HepG2 (cell line): ENCODE measurements around the gene MAP3K3. TPM values are rescaled to one million over a fixed set of nuclear protein-coding genes. Genes with fewer than 3 reads are reported as not detected.

ENCODE experiments used
- BCL6 ChIP-seq: IDR thresholded peaks from 2 replicates; pipeline ENCODE4 v1.6.1; 2016; ENCODE audit warnings: missing genetic modification reagents, missing compliant biosample characterization
- DDIT3 ChIP-seq: sonication (generic); formaldehyde crosslinking; IDR thresholded peaks from 2 replicates; pipeline ENCODE4 v1.4.0; 2020; ENCODE audit warnings: mild to moderate bottlenecking, missing genetic modification reagents
- EP300 ChIP-seq, 3 experiments: sonication (generic) in 1 of 3; formaldehyde crosslinking in 1 of 3; IDR thresholded peaks; 2 replicates each; pipeline versions ENCODE4 v1.5.1 to v1.6.1; 2011 to 2020; ENCODE audit warnings: low read depth in 2 of 3, low read length in 2 of 3, borderline replicate concordance in 1 of 3, improper control_type of control experiment in 1 of 3, mild to moderate bottlenecking in 1 of 3, missing genetic modification reagents in 1 of 3, moderate library complexity in 1 of 3
- FOSL1 ChIP-seq: sonication (generic); formaldehyde crosslinking; IDR thresholded peaks from 2 replicates; pipeline ENCODE4 v1.9.0; 2021; ENCODE audit warnings: missing genetic modification reagents, borderline replicate concordance
- FOXO1 ChIP-seq: sonication (generic); formaldehyde crosslinking; IDR thresholded peaks from 2 replicates; pipeline ENCODE4 v1.4.0; 2020; ENCODE audit warnings: missing genetic modification reagents
- FOXP1 ChIP-seq, 2 experiments: fragments of 450-650 bp in 1 of 2; IDR thresholded peaks; 2 replicates each; pipeline ENCODE4 v1.6.1; 2017 to 2018; ENCODE audit warnings: antibody characterized with exemption in 1 of 2
- KDM1A ChIP-seq: IDR thresholded peaks from 2 replicates; pipeline ENCODE4 v1.6.1; 2016; ENCODE audit warnings: missing compliant biosample characterization
- KMT2B ChIP-seq: IDR thresholded peaks from 2 replicates; pipeline ENCODE4 v1.6.1; 2016; ENCODE audit warnings: missing genetic modification reagents, missing compliant biosample characterization
- SMAD3 ChIP-seq: sonication (generic); formaldehyde crosslinking; IDR thresholded peaks from 2 replicates; pipeline ENCODE4 v1.4.0; 2020; ENCODE audit warnings: missing genetic modification reagents
- TFDP1 ChIP-seq: IDR thresholded peaks from 2 replicates; pipeline ENCODE4 v1.6.1; 2016; ENCODE audit warnings: missing compliant biosample characterization, missing genetic modification reagents, borderline replicate concordance
- TGIF2 ChIP-seq: IDR thresholded peaks from 2 replicates; pipeline ENCODE4 v1.6.1; 2016; ENCODE audit warnings: control low read depth, missing compliant biosample characterization
- THAP9 ChIP-seq: sonication (generic); formaldehyde crosslinking; IDR thresholded peaks from 2 replicates; pipeline ENCODE4; 2020; ENCODE audit warnings: missing genetic modification reagents, mild to moderate bottlenecking, borderline replicate concordance
- ZBTB21 ChIP-seq: sonication (generic); formaldehyde crosslinking; IDR thresholded peaks from 2 replicates; pipeline ENCODE4 v1.4.0; 2020; ENCODE audit warnings: missing genetic modification reagents
- ZBTB3 ChIP-seq: sonication (generic); formaldehyde crosslinking; IDR thresholded peaks from 2 replicates; pipeline ENCODE4 v1.4.0; 2020; ENCODE audit warnings: low read depth, mild to moderate bottlenecking, moderate library complexity, missing genetic modification reagents, borderline replicate concordance
- ZFP36L1 ChIP-seq: sonication (generic); formaldehyde crosslinking; IDR thresholded peaks from 2 replicates; pipeline ENCODE4 v1.8.0; 2022; ENCODE audit warnings: mild to moderate bottlenecking, missing genetic modification reagents, moderate library complexity
- ZFX ChIP-seq: sonication (generic); formaldehyde crosslinking; IDR thresholded peaks from 2 replicates; pipeline ENCODE4 v1.4.0; 2020; ENCODE audit warnings: mild to moderate bottlenecking, low read depth, missing genetic modification reagents, moderate library complexity
- ZNF124 ChIP-seq: sonication (generic); formaldehyde crosslinking; IDR thresholded peaks from 2 replicates; pipeline ENCODE4 v1.4.0; 2020; ENCODE audit warnings: missing genetic modification reagents
- ZNF205 ChIP-seq: IDR thresholded peaks from 2 replicates; pipeline ENCODE4 v1.6.1; 2018; ENCODE audit warnings: missing biosample characterization, missing genetic modification reagents
- ZNF251 ChIP-seq: sonication (generic); formaldehyde crosslinking; IDR thresholded peaks from 2 replicates; pipeline ENCODE4 v1.9.0; 2021; ENCODE audit warnings: mild to moderate bottlenecking, missing genetic modification reagents
- ZNF503 ChIP-seq: sonication (generic); formaldehyde crosslinking; IDR thresholded peaks from 2 replicates; pipeline ENCODE4 v1.4.0; 2020; ENCODE audit warnings: missing genetic modification reagents
- ZNF776 ChIP-seq: sonication (generic); formaldehyde crosslinking; IDR thresholded peaks from 2 replicates; pipeline ENCODE4 v1.4.0; 2020; ENCODE audit warnings: mild to moderate bottlenecking, missing genetic modification reagents
- polyA plus RNA-seq, 8 experiments: library from polyadenylated mRNA; depleted of rRNA in 3 of 8; stranded (reverse) in 7 of 8; unstranded in 1 of 8; fragments of >200 nt; fragmentation: Illumina TruSeq in 4 of 8; extraction: Trizol in 4 of 8; gene quantifications; 2 replicates each; pipeline versions ENCODE4 v1.2.1 to v1.2.3, GENCODE V29; 2011 to 2016; ENCODE audit warnings: low read depth in 4 of 8, missing spikeins in 1 of 8, mixed read lengths in 1 of 8; ENCODE audit not compliant: insufficient read depth in 1 of 8
- total RNA-seq, 5 experiments: library from RNA; depleted of rRNA; stranded (reverse); fragments of >200 nt; fragmentation: Illumina TruSeq; extraction: Trizol; gene quantifications; 2 replicates each; pipeline ENCODE4 v1.2.3, GENCODE V29; 2016; ENCODE audit warnings: low read depth in 1 of 5
- TF ChIP-seq, protein P1 (sequence below), 2 experiments: sonication (generic) in 1 of 2; formaldehyde crosslinking in 1 of 2; IDR thresholded peaks; 2 replicates each; pipeline versions ENCODE4 v1.4.0 to v1.6.1; 2018 to 2020; ENCODE audit warnings: missing genetic modification reagents in 2 of 2, borderline replicate concordance in 1 of 2, low read depth in 1 of 2, mild to moderate bottlenecking in 1 of 2, missing biosample characterization in 1 of 2

Gene MAP3K3
- total and polyA plus RNA-seq, 2 of the 13 experiments (the other 11 are each of a cell fraction or from before 2014, with no cell fraction given) = 17.7 to 21.8 TPM

- TF ChIP-seq THAP9 (peak; percentile 58; the same call in 1 of the 2 replicates), KMT2B (peak; percentile 32; the same call in 1 of the 2 replicates), ZNF205 (no peak), ZBTB3 (CRISPR knock-in tag) (no peak), EP300 (IDR thresholded peaks at IDR 0.05; ENCODE audit: low read depth in 2 of 2, low read length in 2 of 2) (peak in 1 of 2 experiments; percentile 53; a peak in 2 of 4 replicates), EP300 (CRISPR knock-in tag; IDR thresholded peaks at IDR 0.05; ENCODE audit: borderline replicate concordance) (peak; percentile 7; the same call in 1 of the 2 replicates), ZNF124 (CRISPR knock-in tag) (peak; percentile 17; the same call in 1 of the 2 replicates), ZBTB21 (CRISPR knock-in tag) (no peak), FOXP1 (IDR thresholded peaks at IDR 0.05) (no peak), FOXP1 (CRISPR knock-in tag; IDR thresholded peaks at IDR 0.05) (peak; percentile 81), FOXO1 (CRISPR knock-in tag) (peak; percentile 88; the same call in 1 of the 2 replicates), ZFP36L1 (CRISPR knock-in tag) (peak; percentile 44; the same call in 1 of the 2 replicates), KDM1A (no peak), ZNF503 (CRISPR knock-in tag) (no peak), ZFX (CRISPR knock-in tag) (0 out of 2 replicates have a peak, but pooled peaks have one; percentile 12), ZNF251 (no peak), TGIF2 (CRISPR knock-in tag) (0 out of 2 replicates have a peak, but pooled peaks have one; percentile 5), BCL6 (CRISPR knock-in tag) (peak; percentile 17; the same call in 1 of the 2 replicates), DDIT3 (CRISPR knock-in tag) (no peak), SMAD3 (CRISPR knock-in tag) (peak; percentile 35; the same call in 1 of the 2 replicates), FOSL1 (CRISPR knock-in tag) (no peak), ZNF776 (CRISPR knock-in tag) (no peak), TFDP1 (peak; percentile 16; the same call in 1 of the 2 replicates)
- TF ChIP-seq, protein P1, sequence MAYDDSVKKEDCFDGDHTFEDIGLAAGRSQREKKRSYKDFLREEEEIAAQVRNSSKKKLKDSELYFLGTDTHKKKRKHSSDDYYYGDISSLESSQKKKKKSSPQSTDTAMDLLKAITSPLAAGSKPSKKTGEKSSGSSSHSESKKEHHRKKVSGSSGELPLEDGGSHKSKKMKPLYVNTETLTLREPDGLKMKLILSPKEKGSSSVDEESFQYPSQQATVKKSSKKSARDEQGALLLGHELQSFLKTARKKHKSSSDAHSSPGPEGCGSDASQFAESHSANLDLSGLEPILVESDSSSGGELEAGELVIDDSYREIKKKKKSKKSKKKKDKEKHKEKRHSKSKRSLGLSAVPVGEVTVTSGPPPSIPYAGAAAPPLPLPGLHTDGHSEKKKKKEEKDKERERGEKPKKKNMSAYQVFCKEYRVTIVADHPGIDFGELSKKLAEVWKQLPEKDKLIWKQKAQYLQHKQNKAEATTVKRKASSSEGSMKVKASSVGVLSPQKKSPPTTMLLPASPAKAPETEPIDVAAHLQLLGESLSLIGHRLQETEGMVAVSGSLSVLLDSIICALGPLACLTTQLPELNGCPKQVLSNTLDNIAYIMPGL (CRISPR knock-in tag; IDR thresholded peaks at IDR 0.05; ENCODE audit: borderline replicate concordance in 1 of 2, low read depth in 1 of 2) = peak in 1 of 2 experiments; percentile 33; a peak in 1 of 4 replicates
Measured at GRCh38 chr17:63579633-63580032, 42.6 kb upstream of the MAP3K3 start (continued).
